ENCODE measurements around the gene SCAF4.
"Not testable (repeated sequence)": the region's sequence is repeated elsewhere in the genome, so short reads cannot be mapped to it uniquely, and the experiment has no call there.

GRCh38 chr21:31737586-31738397 lies 5.9 kb upstream of the SCAF4 start:
- TF ChIP-seq CTCF (IDR thresholded peaks at IDR 0.05); EZH2 (IDR thresholded peaks at IDR 0.05; ENCODE audit: borderline replicate concordance, insufficient read depth, low read depth, low read length, poor library complexity, severe bottlenecking): not testable (repeated sequence)
